WTC11 (cell line): ENCODE measurements around the gene OMG. TPM values are rescaled to one million over a fixed set of nuclear protein-coding genes. Genes with fewer than 3 reads are reported as not detected.

Experiments
- ATAC-seq: fragments of 200-7000 bp; cut with Tn5 transposase; 2 replicates; pipeline ENCODE4 v1.10.0; 2021; ENCODE audit warnings: mild to moderate bottlenecking, moderate library complexity
- CTCF ChIA-PET: fragments of 300-600 bp; sonication (Branson Sonifier 250); formaldehyde crosslinking; loops from one replicate; lab custom pipeline; 2021; ENCODE audit warnings: antibody characterized with exemption; lab: Charles Lee
- POLR2A ChIA-PET: fragments of 350-600 bp; sonication (Branson Sonifier 250); formaldehyde crosslinking; loops from one replicate; lab custom pipeline; 2021; ENCODE audit warnings: antibody characterized with exemption; lab: Charles Lee
- DNase-seq: peaks from one replicate; pipeline ENCODE4 v3.0.0; 2021; ENCODE audit warnings: low spot score
- H3K27ac Mint-ChIP-seq: 2 replicates; pipeline ENCODE4 v1.8.0; 2021; ENCODE audit warnings: mixed read lengths
- H3K27me3 Mint-ChIP-seq: 2 replicates; pipeline ENCODE4 v1.8.0; 2021; ENCODE audit warnings: low read depth, mild to moderate bottlenecking, moderate library complexity, mixed read lengths
- H3K36me3 Mint-ChIP-seq: 2 replicates; pipeline ENCODE4 v1.8.0; 2021; ENCODE audit warnings: mixed read lengths
- H3K4me1 Mint-ChIP-seq: 2 replicates; pipeline ENCODE4 v1.8.0; 2022; ENCODE audit warnings: mixed read lengths
- H3K4me3 Mint-ChIP-seq: 2 replicates; pipeline ENCODE4 v1.8.0; 2021; ENCODE audit warnings: mild to moderate bottlenecking, moderate library complexity, mixed read lengths
- H3K9me3 Mint-ChIP-seq: 2 replicates; pipeline ENCODE4 v1.8.0; 2021; ENCODE audit warnings: mixed read lengths
- CREB1 ChIP-seq: sonication (generic); formaldehyde crosslinking; IDR thresholded peaks from 2 replicates; pipeline ENCODE4 v1.8.0; 2023; ENCODE audit warnings: mild to moderate bottlenecking, missing genetic modification reagents
- ETV6 ChIP-seq: sonication (generic); formaldehyde crosslinking; IDR thresholded peaks from 2 replicates; pipeline ENCODE4 v1.8.1; 2022; ENCODE audit warnings: mild to moderate bottlenecking, missing genetic modification reagents
- NFYB ChIP-seq: sonication (generic); formaldehyde crosslinking; conservative IDR thresholded peaks from 2 replicates; pipeline ENCODE4 v1.8.0; 2022; ENCODE audit warnings: low read depth, missing genetic modification reagents
- PRRX2 ChIP-seq: fragments of 250-450 bp; sonication (Bioruptor Pico); IDR thresholded peaks from 2 replicates; pipeline ENCODE4 v1.8.0; 2021; ENCODE audit warnings: mild to moderate bottlenecking
- SMAD3 ChIP-seq: sonication (generic); formaldehyde crosslinking; IDR thresholded peaks from 2 replicates; pipeline ENCODE4 v1.8.0; 2022; ENCODE audit warnings: missing genetic modification reagents, mild to moderate bottlenecking, borderline replicate concordance
- SMAD4 ChIP-seq: sonication (generic); formaldehyde crosslinking; IDR thresholded peaks from 2 replicates; pipeline ENCODE4 v1.8.0; 2022; ENCODE audit warnings: mild to moderate bottlenecking, missing genetic modification reagents
- total RNA-seq: library from RNA; stranded (reverse); gene quantifications from 3 replicates; pipeline ENCODE4 v1.2.3, GENCODE V29; 2021
- TF ChIP-seq, protein P1 (sequence below): fragments of 250-450 bp; sonication (Bioruptor Pico); IDR thresholded peaks from 2 replicates; pipeline ENCODE4 v1.9.0; 2021; ENCODE audit warnings: mild to moderate bottlenecking
- TF ChIP-seq, protein P2 (sequence below): fragments of 250-450 bp; sonication (Bioruptor Pico); IDR thresholded peaks from 2 replicates; pipeline ENCODE4 v1.8.0; 2021; ENCODE audit warnings: mild to moderate bottlenecking
- TF ChIP-seq, protein P3 (sequence below): sonication (generic); formaldehyde crosslinking; IDR thresholded peaks from 2 replicates; pipeline ENCODE4 v1.8.1; 2022; ENCODE audit warnings: low read depth, mild to moderate bottlenecking, moderate library complexity, missing genetic modification reagents, borderline replicate concordance
- TF ChIP-seq, protein P4 (sequence below): sonication (generic); formaldehyde crosslinking; IDR thresholded peaks from 2 replicates; pipeline ENCODE4 v1.8.0; 2022; ENCODE audit warnings: mild to moderate bottlenecking, missing genetic modification reagents
- TF ChIP-seq, protein P5 (sequence below): sonication (generic); formaldehyde crosslinking; IDR thresholded peaks from 2 replicates; pipeline ENCODE4 v1.8.0; 2022; ENCODE audit warnings: mild to moderate bottlenecking, missing genetic modification reagents
- TF ChIP-seq, protein P6 (sequence below): sonication (generic); formaldehyde crosslinking; IDR thresholded peaks from 2 replicates; pipeline ENCODE4 v1.8.1; 2023; ENCODE audit warnings: mild to moderate bottlenecking, missing genetic modification reagents, borderline replicate concordance
- TF ChIP-seq, protein P7 (sequence below): fragments of 250-450 bp; sonication (Bioruptor Pico); conservative IDR thresholded peaks from 2 replicates; pipeline ENCODE4 v1.9.0; 2021; ENCODE audit warnings: mild to moderate bottlenecking
- TF ChIP-seq, protein P8 (sequence below): sonication (generic); formaldehyde crosslinking; IDR thresholded peaks from 2 replicates; pipeline ENCODE4 v1.8.0; 2023; ENCODE audit warnings: missing genetic modification reagents, mild to moderate bottlenecking, borderline replicate concordance

The OMG gene
- total RNA-seq, 1 experiment from 2014 or later: not detected

DNA sequence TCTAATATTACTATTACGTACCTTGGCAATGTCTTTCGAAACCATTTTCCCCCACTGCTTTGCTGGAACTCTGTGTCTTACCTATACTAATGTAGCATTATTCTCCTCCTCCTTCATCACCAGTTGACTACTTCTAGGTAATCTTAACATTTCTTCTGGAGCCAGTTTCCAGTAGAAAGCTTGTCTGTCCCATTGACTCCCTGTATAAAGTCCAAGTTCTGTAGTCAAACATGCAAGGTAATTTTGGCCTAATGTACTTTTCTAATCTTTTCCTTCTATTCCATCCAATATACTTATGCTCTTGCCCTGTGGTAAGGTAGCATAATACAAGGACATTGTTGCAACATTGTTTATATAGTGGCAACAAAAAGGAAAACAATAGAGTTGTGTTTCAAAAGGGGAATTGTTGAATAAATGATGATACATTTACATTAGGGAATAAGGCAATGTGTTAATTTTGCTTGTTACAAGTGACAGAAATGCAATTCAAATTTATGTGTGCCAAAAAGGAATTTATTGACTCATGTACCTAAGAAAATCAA, 27.9 kb downstream of the OMG start:
- ATAC-seq (no peak), DNase-seq (no peak)
- Mint-ChIP-seq H3K4me1 (peaks cover 11% of the 10 kb centered on the region), H3K27ac (peak overlapping the region; percentile 71), H3K4me3 (no peak overlapping the region), H3K36me3 (peaks cover 9% of the 10 kb centered on the region), H3K9me3 (no peaks in the 10 kb centered on the region), H3K27me3 (no peaks in the 10 kb centered on the region)
- POLR2A ChIA-PET: no interaction called here
- CTCF ChIA-PET: no interaction called here
- TF ChIP-seq NFYB: no peak
- TF ChIP-seq, protein P1, sequence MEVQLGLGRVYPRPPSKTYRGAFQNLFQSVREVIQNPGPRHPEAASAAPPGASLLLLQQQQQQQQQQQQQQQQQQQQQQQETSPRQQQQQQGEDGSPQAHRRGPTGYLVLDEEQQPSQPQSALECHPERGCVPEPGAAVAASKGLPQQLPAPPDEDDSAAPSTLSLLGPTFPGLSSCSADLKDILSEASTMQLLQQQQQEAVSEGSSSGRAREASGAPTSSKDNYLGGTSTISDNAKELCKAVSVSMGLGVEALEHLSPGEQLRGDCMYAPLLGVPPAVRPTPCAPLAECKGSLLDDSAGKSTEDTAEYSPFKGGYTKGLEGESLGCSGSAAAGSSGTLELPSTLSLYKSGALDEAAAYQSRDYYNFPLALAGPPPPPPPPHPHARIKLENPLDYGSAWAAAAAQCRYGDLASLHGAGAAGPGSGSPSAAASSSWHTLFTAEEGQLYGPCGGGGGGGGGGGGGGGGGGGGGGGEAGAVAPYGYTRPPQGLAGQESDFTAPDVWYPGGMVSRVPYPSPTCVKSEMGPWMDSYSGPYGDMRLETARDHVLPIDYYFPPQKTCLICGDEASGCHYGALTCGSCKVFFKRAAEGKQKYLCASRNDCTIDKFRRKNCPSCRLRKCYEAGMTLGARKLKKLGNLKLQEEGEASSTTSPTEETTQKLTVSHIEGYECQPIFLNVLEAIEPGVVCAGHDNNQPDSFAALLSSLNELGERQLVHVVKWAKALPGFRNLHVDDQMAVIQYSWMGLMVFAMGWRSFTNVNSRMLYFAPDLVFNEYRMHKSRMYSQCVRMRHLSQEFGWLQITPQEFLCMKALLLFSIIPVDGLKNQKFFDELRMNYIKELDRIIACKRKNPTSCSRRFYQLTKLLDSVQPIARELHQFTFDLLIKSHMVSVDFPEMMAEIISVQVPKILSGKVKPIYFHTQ (CRISPR knock-in tag): no peak
- TF ChIP-seq SMAD3 (CRISPR knock-in tag): no peak
- TF ChIP-seq, protein P2, sequence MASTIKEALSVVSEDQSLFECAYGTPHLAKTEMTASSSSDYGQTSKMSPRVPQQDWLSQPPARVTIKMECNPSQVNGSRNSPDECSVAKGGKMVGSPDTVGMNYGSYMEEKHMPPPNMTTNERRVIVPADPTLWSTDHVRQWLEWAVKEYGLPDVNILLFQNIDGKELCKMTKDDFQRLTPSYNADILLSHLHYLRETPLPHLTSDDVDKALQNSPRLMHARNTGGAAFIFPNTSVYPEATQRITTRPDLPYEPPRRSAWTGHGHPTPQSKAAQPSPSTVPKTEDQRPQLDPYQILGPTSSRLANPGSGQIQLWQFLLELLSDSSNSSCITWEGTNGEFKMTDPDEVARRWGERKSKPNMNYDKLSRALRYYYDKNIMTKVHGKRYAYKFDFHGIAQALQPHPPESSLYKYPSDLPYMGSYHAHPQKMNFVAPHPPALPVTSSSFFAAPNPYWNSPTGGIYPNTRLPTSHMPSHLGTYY (CRISPR knock-in tag): no peak
- TF ChIP-seq ETV6 (CRISPR knock-in tag): no peak
- TF ChIP-seq, protein P3, sequence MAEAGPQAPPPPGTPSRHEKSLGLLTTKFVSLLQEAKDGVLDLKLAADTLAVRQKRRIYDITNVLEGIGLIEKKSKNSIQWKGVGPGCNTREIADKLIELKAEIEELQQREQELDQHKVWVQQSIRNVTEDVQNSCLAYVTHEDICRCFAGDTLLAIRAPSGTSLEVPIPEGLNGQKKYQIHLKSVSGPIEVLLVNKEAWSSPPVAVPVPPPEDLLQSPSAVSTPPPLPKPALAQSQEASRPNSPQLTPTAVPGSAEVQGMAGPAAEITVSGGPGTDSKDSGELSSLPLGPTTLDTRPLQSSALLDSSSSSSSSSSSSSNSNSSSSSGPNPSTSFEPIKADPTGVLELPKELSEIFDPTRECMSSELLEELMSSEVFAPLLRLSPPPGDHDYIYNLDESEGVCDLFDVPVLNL (CRISPR knock-in tag): no peak
- TF ChIP-seq, protein P4, sequence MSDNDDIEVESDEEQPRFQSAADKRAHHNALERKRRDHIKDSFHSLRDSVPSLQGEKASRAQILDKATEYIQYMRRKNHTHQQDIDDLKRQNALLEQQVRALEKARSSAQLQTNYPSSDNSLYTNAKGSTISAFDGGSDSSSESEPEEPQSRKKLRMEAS (CRISPR knock-in tag): no peak
- no peak for TF ChIP-seq CREB1 (CRISPR knock-in tag)
- no peak for TF ChIP-seq SMAD4 (CRISPR knock-in tag)
- no peak for TF ChIP-seq PRRX2
- TF ChIP-seq, protein P5, sequence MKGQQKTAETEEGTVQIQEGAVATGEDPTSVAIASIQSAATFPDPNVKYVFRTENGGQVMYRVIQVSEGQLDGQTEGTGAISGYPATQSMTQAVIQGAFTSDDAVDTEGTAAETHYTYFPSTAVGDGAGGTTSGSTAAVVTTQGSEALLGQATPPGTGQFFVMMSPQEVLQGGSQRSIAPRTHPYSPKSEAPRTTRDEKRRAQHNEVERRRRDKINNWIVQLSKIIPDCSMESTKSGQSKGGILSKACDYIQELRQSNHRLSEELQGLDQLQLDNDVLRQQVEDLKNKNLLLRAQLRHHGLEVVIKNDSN (CRISPR knock-in tag): no peak
- TF ChIP-seq, protein P6, sequence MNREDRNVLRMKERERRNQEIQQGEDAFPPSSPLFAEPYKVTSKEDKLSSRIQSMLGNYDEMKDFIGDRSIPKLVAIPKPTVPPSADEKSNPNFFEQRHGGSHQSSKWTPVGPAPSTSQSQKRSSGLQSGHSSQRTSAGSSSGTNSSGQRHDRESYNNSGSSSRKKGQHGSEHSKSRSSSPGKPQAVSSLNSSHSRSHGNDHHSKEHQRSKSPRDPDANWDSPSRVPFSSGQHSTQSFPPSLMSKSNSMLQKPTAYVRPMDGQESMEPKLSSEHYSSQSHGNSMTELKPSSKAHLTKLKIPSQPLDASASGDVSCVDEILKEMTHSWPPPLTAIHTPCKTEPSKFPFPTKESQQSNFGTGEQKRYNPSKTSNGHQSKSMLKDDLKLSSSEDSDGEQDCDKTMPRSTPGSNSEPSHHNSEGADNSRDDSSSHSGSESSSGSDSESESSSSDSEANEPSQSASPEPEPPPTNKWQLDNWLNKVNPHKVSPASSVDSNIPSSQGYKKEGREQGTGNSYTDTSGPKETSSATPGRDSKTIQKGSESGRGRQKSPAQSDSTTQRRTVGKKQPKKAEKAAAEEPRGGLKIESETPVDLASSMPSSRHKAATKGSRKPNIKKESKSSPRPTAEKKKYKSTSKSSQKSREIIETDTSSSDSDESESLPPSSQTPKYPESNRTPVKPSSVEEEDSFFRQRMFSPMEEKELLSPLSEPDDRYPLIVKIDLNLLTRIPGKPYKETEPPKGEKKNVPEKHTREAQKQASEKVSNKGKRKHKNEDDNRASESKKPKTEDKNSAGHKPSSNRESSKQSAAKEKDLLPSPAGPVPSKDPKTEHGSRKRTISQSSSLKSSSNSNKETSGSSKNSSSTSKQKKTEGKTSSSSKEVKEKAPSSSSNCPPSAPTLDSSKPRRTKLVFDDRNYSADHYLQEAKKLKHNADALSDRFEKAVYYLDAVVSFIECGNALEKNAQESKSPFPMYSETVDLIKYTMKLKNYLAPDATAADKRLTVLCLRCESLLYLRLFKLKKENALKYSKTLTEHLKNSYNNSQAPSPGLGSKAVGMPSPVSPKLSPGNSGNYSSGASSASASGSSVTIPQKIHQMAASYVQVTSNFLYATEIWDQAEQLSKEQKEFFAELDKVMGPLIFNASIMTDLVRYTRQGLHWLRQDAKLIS (CRISPR knock-in tag): no peak
- TF ChIP-seq, protein P7, sequence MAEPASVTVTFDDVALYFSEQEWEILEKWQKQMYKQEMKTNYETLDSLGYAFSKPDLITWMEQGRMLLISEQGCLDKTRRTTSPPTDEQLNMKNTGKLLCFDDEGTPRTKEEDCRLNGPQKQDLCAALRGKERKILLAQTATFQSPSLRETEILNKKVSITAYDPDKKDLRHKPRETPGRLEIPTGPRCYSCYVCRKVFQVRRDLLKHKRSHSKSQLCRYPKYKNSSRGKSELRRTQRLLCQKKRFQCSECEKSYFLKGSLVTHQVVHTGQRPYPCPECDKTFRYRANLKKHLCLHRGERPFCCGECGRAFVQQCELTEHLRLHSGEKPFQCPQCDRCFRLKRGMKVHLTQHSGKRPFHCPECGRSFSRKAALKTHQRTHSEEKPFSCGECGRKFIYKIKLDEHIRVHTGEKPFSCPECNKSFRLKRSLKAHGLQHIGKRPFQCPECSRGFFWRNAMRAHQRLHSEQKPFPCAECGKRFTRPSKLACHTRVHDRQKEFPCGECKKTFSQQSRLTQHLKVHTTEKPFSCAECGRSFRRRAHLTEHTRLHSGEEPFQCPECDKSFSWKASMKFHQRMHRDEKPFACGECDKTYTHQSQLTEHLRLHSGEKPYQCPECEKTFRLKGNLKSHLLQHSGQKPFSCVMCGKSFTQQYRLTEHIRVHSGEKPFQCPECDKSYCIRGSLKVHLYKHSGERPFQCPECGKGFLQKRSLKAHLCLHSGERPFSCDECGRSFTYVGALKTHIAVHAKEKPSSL (CRISPR knock-in tag): no peak
- TF ChIP-seq, protein P8, sequence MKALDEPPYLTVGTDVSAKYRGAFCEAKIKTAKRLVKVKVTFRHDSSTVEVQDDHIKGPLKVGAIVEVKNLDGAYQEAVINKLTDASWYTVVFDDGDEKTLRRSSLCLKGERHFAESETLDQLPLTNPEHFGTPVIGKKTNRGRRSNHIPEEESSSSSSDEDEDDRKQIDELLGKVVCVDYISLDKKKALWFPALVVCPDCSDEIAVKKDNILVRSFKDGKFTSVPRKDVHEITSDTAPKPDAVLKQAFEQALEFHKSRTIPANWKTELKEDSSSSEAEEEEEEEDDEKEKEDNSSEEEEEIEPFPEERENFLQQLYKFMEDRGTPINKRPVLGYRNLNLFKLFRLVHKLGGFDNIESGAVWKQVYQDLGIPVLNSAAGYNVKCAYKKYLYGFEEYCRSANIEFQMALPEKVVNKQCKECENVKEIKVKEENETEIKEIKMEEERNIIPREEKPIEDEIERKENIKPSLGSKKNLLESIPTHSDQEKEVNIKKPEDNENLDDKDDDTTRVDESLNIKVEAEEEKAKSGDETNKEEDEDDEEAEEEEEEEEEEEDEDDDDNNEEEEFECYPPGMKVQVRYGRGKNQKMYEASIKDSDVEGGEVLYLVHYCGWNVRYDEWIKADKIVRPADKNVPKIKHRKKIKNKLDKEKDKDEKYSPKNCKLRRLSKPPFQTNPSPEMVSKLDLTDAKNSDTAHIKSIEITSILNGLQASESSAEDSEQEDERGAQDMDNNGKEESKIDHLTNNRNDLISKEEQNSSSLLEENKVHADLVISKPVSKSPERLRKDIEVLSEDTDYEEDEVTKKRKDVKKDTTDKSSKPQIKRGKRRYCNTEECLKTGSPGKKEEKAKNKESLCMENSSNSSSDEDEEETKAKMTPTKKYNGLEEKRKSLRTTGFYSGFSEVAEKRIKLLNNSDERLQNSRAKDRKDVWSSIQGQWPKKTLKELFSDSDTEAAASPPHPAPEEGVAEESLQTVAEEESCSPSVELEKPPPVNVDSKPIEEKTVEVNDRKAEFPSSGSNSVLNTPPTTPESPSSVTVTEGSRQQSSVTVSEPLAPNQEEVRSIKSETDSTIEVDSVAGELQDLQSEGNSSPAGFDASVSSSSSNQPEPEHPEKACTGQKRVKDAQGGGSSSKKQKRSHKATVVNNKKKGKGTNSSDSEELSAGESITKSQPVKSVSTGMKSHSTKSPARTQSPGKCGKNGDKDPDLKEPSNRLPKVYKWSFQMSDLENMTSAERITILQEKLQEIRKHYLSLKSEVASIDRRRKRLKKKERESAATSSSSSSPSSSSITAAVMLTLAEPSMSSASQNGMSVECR (CRISPR knock-in tag): no peak
